LNCAP (cell line): ENCODE measurements around the gene NFKB1.

ENCODE experiments used
- CTCF ChIP-seq: fragments of 450-650 bp; IDR thresholded peaks from 2 replicates; pipeline ENCODE4 v1.5.1; 2017; ENCODE audit warnings: mild to moderate bottlenecking

The NFKB1 gene

GRCh38 chr4:102535398-102536082 is 34.4 kb downstream of the NFKB1 start:
- no peak for TF ChIP-seq CTCF

- TF ChIP-seq CTCF: no peak
These were observed 35.6 kb downstream of the NFKB1 start for GRCh38 chr4:102536768-102537167.

GRCh38 chr4:102537269-102537668 is 36.1 kb downstream of the NFKB1 start:
- TF ChIP-seq CTCF: no peak

GRCh38 chr4:102541697-102542096 is 40.5 kb downstream of the NFKB1 start:
- TF ChIP-seq CTCF: no peak; the same call in 1 of the 2 replicates

GRCh38 chr4:102543030-102543928 is 42.1 kb downstream of the NFKB1 start:
- TF ChIP-seq CTCF: no peak

- no peak for TF ChIP-seq CTCF
These were observed 45.5 kb downstream of the NFKB1 start for GRCh38 chr4:102546635-102547034.

- no peak for TF ChIP-seq CTCF
These were observed 46.8 kb downstream of the NFKB1 start for GRCh38 chr4:102547973-102548372.
